Choroid plexus epithelial cell (primary cell): ENCODE data around the gene RABGAP1L.

ENCODE experiments used
- DNase-seq: peaks from one replicate; pipeline ENCODE4 v3.0.0-alpha.2; 2010; ENCODE audit warnings: low read depth
- H3K4me3 ChIP-seq: 2 replicates; pipeline ENCODE4 v1.5.1; 2011; ENCODE audit warnings: low read depth, mild to moderate bottlenecking, control low read depth, low read length, moderate library complexity
- TF ChIP-seq, protein P1 (sequence below): conservative IDR thresholded peaks from 2 replicates; pipeline ENCODE4 v1.5.1; 2011; ENCODE audit warnings: low read depth, mild to moderate bottlenecking, control low read depth, inconsistent platforms, low read length, moderate library complexity

The RABGAP1L gene

DNA sequence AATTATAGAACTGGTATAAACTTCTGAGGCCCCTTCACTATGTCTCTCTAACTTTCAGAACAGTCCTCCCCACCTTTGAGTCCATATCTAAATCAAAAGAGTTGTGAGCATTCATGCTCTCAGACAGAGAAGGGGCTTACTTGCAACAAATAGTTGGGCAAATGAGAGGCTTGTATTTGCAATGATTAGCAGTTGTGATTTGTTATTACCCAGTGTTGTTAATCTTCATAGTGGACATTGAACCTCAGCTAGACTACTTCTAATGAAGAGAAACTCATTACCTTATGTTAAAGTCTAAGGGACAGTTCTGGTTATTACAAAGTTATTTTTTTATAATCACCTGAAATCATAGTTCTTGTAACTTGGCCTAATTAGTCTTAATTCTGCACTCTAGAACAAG, 114.5 kb downstream of the RABGAP1L start:
- no peak overlapping the region for H3K4me3 ChIP-seq
- TF ChIP-seq, protein P1, sequence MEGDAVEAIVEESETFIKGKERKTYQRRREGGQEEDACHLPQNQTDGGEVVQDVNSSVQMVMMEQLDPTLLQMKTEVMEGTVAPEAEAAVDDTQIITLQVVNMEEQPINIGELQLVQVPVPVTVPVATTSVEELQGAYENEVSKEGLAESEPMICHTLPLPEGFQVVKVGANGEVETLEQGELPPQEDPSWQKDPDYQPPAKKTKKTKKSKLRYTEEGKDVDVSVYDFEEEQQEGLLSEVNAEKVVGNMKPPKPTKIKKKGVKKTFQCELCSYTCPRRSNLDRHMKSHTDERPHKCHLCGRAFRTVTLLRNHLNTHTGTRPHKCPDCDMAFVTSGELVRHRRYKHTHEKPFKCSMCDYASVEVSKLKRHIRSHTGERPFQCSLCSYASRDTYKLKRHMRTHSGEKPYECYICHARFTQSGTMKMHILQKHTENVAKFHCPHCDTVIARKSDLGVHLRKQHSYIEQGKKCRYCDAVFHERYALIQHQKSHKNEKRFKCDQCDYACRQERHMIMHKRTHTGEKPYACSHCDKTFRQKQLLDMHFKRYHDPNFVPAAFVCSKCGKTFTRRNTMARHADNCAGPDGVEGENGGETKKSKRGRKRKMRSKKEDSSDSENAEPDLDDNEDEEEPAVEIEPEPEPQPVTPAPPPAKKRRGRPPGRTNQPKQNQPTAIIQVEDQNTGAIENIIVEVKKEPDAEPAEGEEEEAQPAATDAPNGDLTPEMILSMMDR: no peak
- no peak for DNase-seq

DNA sequence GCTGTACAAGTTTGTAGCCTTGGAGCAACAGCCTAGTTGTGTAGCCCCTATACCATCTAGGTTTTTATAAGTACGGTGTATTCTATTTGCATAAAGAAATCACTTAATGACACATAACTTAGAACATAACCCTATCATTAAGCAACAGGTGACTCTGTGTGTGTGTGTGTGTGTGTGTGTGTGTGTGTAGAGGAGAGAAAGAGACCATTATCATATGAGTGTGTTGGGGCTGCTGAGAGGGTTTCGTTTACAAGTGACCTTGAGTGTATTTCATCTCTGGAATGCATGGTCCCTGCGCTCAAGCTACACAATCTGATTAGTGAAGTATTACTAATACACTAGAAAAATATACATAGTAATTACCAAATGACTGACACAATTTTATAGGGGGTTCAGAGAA, 115.1 kb downstream of the RABGAP1L start:
- TF ChIP-seq, protein P1: no peak
- H3K4me3 ChIP-seq: no peak overlapping the region
- peak; percentile 31 for DNase-seq

DNA sequence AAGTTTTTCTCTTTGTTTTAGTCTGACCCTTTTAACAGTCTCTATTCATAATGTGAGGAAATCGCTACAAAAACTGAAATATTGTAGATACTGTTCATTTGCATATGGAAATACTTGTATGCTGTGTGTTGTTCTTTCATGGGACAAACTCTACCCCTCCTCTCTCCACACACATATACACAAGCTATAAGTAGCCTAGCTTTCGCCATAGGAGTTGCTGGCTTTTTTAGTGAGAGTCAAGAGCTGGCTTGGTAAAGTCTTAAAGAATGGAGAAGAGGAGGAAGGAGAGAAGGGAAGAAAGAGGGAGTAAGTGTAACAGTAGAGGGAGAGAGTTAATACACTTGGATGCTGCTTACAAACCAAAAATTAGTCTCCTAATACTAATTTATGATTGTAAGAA, 115.6 kb downstream of the RABGAP1L start:
- TF ChIP-seq, protein P1: no peak
- no peak overlapping the region for H3K4me3 ChIP-seq

DNA sequence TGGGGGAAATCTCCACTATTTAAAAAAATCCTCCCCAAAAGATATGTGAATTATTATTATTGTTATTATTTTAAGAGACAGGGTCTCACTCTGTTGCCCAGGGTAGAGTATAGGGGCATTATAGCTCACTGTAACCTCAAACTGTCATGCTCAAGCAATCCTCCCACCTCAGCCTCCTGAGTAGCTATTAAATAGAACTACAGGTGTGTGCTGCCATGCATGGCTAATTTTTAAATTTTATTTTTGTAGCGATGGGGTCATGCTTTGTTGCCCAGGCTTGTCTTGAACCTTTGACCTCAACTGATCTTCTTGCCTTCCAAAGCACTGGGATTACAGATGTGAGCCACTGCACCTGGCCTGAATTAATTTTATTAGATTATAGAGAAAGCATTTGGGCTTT, 116.8 kb downstream of the RABGAP1L start:
- H3K4me3 ChIP-seq: no peak overlapping the region
- no peak for DNase-seq
- TF ChIP-seq, protein P1: no peak

More for the DNA sequence above, 115.6 kb downstream of the RABGAP1L start:
- DNase-seq: no peak

DNA sequence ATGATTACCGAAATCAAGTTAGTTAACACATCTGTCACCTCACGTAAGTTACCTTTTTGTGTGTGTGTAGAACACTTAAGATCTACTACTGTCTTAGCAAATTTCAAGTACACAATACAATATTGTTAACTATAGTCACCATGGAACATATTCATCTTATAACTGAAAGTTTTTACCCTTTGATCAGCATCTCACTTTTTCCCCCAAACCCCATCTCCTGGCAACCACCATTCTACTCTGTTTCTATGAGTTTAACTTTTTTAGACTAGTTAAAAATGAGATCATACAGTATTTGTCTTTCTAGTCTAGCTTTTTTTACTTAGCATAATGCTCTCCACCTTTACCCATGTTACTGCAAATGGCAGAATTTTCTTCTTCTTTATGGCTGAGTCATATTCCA, 124.7 kb downstream of the RABGAP1L start:
- H3K4me3 ChIP-seq: no peak overlapping the region
- DNase-seq: no peak
- TF ChIP-seq, protein P1: no peak

DNA sequence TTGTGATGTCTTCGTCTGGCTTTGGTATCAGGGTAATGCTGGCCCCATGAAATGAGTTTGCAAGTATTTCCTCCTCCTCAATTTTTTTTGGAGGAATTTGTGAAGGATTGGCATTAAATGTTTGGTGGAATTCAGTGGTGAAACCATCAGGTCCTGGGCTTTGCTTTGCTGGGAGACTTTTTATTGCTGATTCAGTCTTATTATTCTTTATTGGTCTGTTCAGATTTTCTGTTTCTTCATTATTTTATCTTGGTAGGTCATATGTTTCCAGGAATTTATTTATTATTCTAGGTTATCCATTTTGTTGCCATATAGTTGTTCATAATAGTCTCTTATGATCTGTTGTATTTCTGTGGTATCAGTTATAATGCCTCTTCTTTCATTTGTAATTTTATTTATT, 126.7 kb downstream of the RABGAP1L start:
- no peak overlapping the region for H3K4me3 ChIP-seq
- no peak for DNase-seq
- TF ChIP-seq, protein P1: no peak

DNA sequence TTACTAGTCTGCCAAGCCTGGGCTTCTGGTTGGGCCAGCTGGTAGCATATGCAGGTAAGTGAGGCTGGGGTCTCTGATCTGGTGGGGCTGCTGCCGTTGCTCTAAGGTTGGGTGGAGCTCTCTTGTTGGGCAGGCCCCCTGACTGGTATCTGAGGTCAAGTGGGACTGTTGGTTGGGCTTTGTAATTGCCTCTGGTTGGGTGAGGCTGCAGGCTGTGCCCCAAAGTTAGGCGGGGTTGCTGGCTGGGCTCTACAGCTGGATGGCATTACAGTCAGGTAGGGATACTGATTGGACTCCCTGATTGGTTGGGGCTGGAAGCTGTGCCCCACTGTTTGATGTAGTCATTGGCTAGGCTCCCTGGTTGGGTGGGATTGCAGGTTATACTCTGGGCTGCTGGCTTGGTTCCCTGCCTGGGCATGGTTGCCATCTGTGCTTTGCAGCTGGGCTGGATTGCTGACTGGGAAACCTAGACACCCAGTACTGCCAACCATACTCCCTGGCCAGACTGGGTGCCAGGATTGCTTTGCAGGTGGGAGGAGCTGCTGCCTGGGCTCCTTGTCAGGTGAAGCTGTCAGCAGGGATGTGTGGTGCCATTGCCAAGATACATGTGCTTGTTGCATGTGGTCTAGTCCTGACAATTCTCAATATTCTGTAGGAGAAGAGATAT, 130.5 kb downstream of the RABGAP1L start:
- TF ChIP-seq, protein P1: no peak
- no peak overlapping the region for H3K4me3 ChIP-seq
- DNase-seq: no peak
